ENCODE measurements around the gene INKA2. TPM values are rescaled to one million over a fixed set of nuclear protein-coding genes. Genes with fewer than 3 reads are reported as not detected.

INKA2 gene
- total RNA-seq, 1 experiment from 2014 or later: 12.3 TPM

DNA sequence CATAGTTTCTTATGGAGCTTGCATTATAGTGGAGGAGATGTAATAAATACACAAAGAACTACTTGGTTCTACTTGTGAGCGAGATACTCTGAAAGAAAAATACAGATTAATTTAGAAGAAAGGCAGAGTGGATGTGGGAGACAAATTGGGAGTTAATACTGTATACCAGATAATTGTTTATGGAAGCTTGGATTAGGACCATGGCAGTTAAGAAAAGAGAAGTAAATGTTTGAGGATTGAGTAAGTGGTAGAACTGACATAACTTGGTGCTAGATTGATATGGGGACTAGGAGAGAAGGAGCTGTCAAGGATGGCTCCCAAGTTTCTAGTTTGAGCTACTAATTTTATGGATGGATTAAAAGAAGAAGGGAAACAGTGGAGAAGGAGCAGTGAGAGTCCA lies 47.3 kb downstream of the INKA2 start:
- Histone ChIP-seq H3K4me2 (ENCODE audit: insufficient read depth, insufficient read length, low read length) (no peak overlapping the region), H3K14ac (ENCODE audit: insufficient read depth, low read length) (no peak overlapping the region)
- no CpG with 5 or more reads among the region's 1 CpG for WGBS (ENCODE audit: extremely low coverage, insufficient read length, low lambda C conversion rate)

More for the DNA sequence above, 47.3 kb downstream of the INKA2 start:
- no peak overlapping the region for H2AFZ ChIP-seq (ENCODE audit: low read length)
- H4K20me1 ChIP-seq (ENCODE audit: control insufficient read depth, insufficient read depth, insufficient read length): no peaks in the 10 kb centered on the region
- no peak overlapping the region for H3K4ac ChIP-seq (ENCODE audit: low read depth, low read length)
- no peak overlapping the region for H3T11ph ChIP-seq (ENCODE audit: low read length)
- no peak overlapping the region for H2BK12ac ChIP-seq (ENCODE audit: insufficient read length, low read depth, low read length)
- no peak overlapping the region for H2BK5ac ChIP-seq (ENCODE audit: insufficient read length, low read length)
- no peak for DNase-seq
- H3K9me3 ChIP-seq (ENCODE audit: control insufficient read depth, low read depth, low read length): no peaks in the 10 kb centered on the region
- no peak overlapping the region for H2BK20ac ChIP-seq (ENCODE audit: low read depth, low read length, poor library complexity, severe bottlenecking)
- no peaks in the 10 kb centered on the region for H3K4me1 Mint-ChIP-seq
- H4K5ac ChIP-seq (ENCODE audit: insufficient read length, low read depth, low read length): no peak overlapping the region
- H3K4me3 Mint-ChIP-seq: no peak overlapping the region
- no peak overlapping the region for H4K91ac ChIP-seq (ENCODE audit: insufficient read length, low read depth, low read length)
- H2BK120ac ChIP-seq (ENCODE audit: low read depth, low read length, poor library complexity, severe bottlenecking): no peak overlapping the region
- H3K79me1 ChIP-seq (ENCODE audit: insufficient read depth, low read depth, low read length, poor library complexity, severe bottlenecking): no peaks in the 10 kb centered on the region
- H3K27me3 Mint-ChIP-seq (ENCODE audit: low read depth): no peaks in the 10 kb centered on the region; the same call in 1 of the 2 replicates
- H3K9ac ChIP-seq (ENCODE audit: extremely low read depth, insufficient read length, low read length): no peak overlapping the region
- TF ChIP-seq, protein P1, sequence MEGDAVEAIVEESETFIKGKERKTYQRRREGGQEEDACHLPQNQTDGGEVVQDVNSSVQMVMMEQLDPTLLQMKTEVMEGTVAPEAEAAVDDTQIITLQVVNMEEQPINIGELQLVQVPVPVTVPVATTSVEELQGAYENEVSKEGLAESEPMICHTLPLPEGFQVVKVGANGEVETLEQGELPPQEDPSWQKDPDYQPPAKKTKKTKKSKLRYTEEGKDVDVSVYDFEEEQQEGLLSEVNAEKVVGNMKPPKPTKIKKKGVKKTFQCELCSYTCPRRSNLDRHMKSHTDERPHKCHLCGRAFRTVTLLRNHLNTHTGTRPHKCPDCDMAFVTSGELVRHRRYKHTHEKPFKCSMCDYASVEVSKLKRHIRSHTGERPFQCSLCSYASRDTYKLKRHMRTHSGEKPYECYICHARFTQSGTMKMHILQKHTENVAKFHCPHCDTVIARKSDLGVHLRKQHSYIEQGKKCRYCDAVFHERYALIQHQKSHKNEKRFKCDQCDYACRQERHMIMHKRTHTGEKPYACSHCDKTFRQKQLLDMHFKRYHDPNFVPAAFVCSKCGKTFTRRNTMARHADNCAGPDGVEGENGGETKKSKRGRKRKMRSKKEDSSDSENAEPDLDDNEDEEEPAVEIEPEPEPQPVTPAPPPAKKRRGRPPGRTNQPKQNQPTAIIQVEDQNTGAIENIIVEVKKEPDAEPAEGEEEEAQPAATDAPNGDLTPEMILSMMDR (conservative IDR thresholded peaks at IDR 0.05): no peak
- H3K79me2 ChIP-seq (ENCODE audit: insufficient read depth, low read length): no peaks in the 10 kb centered on the region; the same call in 1 of the 2 replicates
- no peak overlapping the region for H3K27ac ChIP-seq (ENCODE audit: insufficient read length, low read depth, low read length)
- H3K9me3 Mint-ChIP-seq: no peaks in the 10 kb centered on the region
- H2BK15ac ChIP-seq (ENCODE audit: low read depth, low read length): no peak overlapping the region
- no peak overlapping the region for H2AK5ac ChIP-seq (ENCODE audit: insufficient read length, low read length)
- H3K4me1 ChIP-seq (ENCODE audit: insufficient read depth, low read length): no peaks in the 10 kb centered on the region
- peaks cover 0 to 13% (median 6%) of the 10 kb centered on the region in 3 experiments; a peak in 4 of 7 replicates for H3K36me3 Mint-ChIP-seq (ENCODE audit: insufficient read depth in 1 of 3, low read depth in 3 of 3)
- no peaks in the 10 kb centered on the region for H3K23me2 ChIP-seq (ENCODE audit: insufficient read length, low read depth, low read length, poor library complexity, severe bottlenecking)
- H3K27me3 ChIP-seq (ENCODE audit: insufficient read depth, low read length): no peaks in the 10 kb centered on the region
- no peak overlapping the region for H3K18ac ChIP-seq (ENCODE audit: insufficient read length, low read depth, low read length)
- H3K27ac Mint-ChIP-seq: no peak overlapping the region
- H3K23ac ChIP-seq (ENCODE audit: insufficient read length, low read depth, low read length): no peak overlapping the region
- H4K8ac ChIP-seq (replicated peaks; ENCODE audit: insufficient read length, low read depth, low read length): no peak overlapping the region
- H3K56ac ChIP-seq (ENCODE audit: insufficient read length, low read depth, low read length): no peak overlapping the region
